ENCODE measurements around the gene SLC25A3. TPM values are rescaled to one million over a fixed set of nuclear protein-coding genes. Genes with fewer than 3 reads are reported as not detected.

Gene SLC25A3
- total and polyA plus RNA-seq, 9 of the 15 experiments (the other 6 are each of a cell fraction or from before 2014, with no cell fraction given): 264 to 766 (median 495) TPM

- TF ChIP-seq, protein P1, sequence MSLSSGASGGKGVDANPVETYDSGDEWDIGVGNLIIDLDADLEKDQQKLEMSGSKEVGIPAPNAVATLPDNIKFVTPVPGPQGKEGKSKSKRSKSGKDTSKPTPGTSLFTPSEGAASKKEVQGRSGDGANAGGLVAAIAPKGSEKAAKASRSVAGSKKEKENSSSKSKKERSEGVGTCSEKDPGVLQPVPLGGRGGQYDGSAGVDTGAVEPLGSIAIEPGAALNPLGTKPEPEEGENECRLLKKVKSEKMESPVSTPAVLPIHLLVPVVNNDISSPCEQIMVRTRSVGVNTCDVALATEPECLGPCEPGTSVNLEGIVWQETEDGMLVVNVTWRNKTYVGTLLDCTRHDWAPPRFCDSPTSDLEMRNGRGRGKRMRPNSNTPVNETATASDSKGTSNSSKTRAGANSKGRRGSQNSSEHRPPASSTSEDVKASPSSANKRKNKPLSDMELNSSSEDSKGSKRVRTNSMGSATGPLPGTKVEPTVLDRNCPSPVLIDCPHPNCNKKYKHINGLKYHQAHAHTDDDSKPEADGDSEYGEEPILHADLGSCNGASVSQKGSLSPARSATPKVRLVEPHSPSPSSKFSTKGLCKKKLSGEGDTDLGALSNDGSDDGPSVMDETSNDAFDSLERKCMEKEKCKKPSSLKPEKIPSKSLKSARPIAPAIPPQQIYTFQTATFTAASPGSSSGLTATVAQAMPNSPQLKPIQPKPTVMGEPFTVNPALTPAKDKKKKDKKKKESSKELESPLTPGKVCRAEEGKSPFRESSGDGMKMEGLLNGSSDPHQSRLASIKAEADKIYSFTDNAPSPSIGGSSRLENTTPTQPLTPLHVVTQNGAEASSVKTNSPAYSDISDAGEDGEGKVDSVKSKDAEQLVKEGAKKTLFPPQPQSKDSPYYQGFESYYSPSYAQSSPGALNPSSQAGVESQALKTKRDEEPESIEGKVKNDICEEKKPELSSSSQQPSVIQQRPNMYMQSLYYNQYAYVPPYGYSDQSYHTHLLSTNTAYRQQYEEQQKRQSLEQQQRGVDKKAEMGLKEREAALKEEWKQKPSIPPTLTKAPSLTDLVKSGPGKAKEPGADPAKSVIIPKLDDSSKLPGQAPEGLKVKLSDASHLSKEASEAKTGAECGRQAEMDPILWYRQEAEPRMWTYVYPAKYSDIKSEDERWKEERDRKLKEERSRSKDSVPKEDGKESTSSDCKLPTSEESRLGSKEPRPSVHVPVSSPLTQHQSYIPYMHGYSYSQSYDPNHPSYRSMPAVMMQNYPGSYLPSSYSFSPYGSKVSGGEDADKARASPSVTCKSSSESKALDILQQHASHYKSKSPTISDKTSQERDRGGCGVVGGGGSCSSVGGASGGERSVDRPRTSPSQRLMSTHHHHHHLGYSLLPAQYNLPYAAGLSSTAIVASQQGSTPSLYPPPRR (CRISPR knock-in tag; IDR thresholded peaks at IDR 0.05; ENCODE audit: borderline replicate concordance): no peak
- TF ChIP-seq CSDE1 (IDR thresholded peaks at IDR 0.05) (peak in 1 of 2 experiments; percentile 96; a peak in 2 of 4 replicates), ZNF75A (CRISPR knock-in tag; IDR thresholded peaks at IDR 0.05) (no peak), HNRNPL (IDR thresholded peaks at IDR 0.05; ENCODE audit: low read depth, low read length) (no peak)
These were observed at the start of gene SLC25A3 (continued) for GRCh38 chr12:98593351-98594049.

GRCh38 chr12:98543701-98544100 is 49.8 kb upstream of the SLC25A3 start:
- intact Hi-C loops (cut with micrococcal nuclease): no loop called here
- no peak for TF ChIP-seq ZFP30 (CRISPR knock-in tag; IDR thresholded peaks at IDR 0.05; ENCODE audit: borderline replicate concordance)
- TF ChIP-seq, protein P2, sequence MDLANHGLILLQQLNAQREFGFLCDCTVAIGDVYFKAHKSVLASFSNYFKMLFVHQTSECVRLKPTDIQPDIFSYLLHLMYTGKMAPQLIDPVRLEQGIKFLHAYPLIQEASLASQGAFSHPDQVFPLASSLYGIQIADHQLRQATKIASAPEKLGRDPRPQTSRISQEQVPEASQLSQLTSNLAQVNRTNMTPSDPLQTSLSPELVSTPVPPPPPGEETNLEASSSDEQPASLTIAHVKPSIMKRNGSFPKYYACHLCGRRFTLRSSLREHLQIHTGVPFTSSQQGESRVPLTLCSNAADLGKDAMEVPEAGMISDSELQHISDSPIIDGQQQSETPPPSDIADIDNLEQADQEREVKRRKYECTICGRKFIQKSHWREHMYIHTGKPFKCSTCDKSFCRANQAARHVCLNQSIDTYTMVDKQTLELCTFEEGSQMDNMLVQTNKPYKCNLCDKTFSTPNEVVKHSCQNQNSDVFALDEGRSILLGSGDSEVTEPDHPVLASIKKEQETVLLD (IDR thresholded peaks at IDR 0.05): no peak
- TF ChIP-seq EWSR1 (IDR thresholded peaks at IDR 0.05; ENCODE audit: borderline replicate concordance, low read depth, partially characterized antibody): no peak
- TF ChIP-seq MAFK (IDR thresholded peaks at IDR 0.05; ENCODE audit: low read length): no peak
- TF ChIP-seq, protein P3, sequence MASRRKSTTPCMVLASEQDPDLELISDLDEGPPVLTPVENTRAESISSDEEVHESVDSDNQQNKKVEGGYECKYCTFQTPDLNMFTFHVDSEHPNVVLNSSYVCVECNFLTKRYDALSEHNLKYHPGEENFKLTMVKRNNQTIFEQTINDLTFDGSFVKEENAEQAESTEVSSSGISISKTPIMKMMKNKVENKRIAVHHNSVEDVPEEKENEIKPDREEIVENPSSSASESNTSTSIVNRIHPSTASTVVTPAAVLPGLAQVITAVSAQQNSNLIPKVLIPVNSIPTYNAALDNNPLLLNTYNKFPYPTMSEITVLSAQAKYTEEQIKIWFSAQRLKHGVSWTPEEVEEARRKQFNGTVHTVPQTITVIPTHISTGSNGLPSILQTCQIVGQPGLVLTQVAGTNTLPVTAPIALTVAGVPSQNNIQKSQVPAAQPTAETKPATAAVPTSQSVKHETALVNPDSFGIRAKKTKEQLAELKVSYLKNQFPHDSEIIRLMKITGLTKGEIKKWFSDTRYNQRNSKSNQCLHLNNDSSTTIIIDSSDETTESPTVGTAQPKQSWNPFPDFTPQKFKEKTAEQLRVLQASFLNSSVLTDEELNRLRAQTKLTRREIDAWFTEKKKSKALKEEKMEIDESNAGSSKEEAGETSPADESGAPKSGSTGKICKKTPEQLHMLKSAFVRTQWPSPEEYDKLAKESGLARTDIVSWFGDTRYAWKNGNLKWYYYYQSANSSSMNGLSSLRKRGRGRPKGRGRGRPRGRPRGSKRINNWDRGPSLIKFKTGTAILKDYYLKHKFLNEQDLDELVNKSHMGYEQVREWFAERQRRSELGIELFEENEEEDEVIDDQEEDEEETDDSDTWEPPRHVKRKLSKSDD (conservative IDR thresholded peaks at IDR 0.05; ENCODE audit: low read length): no peak
- no peak for TF ChIP-seq ARID2 (IDR thresholded peaks at IDR 0.05)
- no peak for TF ChIP-seq HNRNPK (IDR thresholded peaks at IDR 0.05; ENCODE audit: low read depth, low read length, poor library complexity, severe bottlenecking)
- TF ChIP-seq XRCC5 (IDR thresholded peaks at IDR 0.05; ENCODE audit: low read depth, low read length): no peak

More at GRCh38 chr12:98543701-98544100, 49.8 kb upstream of the SLC25A3 start:
- H3K4me3 ChIP-seq: no peak overlapping the region
- ChIA-PET CTCF (ENCODE audit: low intra/inter-chr PET ratio) (no interaction called here), POLR2A (interaction anchor here (0.9 to 1.6 kb wide), 3 partner anchors 8 to 49 kb away, joined by 3 to 9 read pairs (median 6); no protein-coding TSS in a partner anchor)
- H3K4me2 ChIP-seq (ENCODE audit: insufficient read depth, low read length): no peak overlapping the region
- no peak overlapping the region for H3K27ac ChIP-seq (ENCODE audit: extremely low read depth, low read depth, low read length)
- H3K9me3 ChIP-seq (replicated peaks; ENCODE audit: control insufficient read depth, insufficient read depth, low read depth, low read length): no peaks in the 10 kb centered on the region; the same call in 1 of the 2 replicates
- no peaks in the 10 kb centered on the region for H4K20me1 ChIP-seq (replicated peaks; ENCODE audit: control insufficient read depth, insufficient read depth, low read length)
- peaks cover 91% of the 10 kb centered on the region for H3K36me3 ChIP-seq (ENCODE audit: control insufficient read depth, insufficient read depth, low read length)
- H3K27me3 ChIP-seq (ENCODE audit: control insufficient read depth in 2 of 2, insufficient read depth in 2 of 2, low read length in 2 of 2): no peaks in the 10 kb centered on the region
- in situ Hi-C loops (cut with MboI): no loop called here
- H3K79me2 ChIP-seq (ENCODE audit: control insufficient read depth, insufficient read depth, low read length): peaks cover 30% of the 10 kb centered on the region
- DNase-seq (ENCODE audit: extremely low read depth in 1 of 4, low spot score in 3 of 4) (no peak), FAIRE-seq (no peak), ATAC-seq (no peak)
- H3K9me1 ChIP-seq (ENCODE audit: control insufficient read depth, insufficient read depth, low read length): no peaks in the 10 kb centered on the region
- no peaks in the 10 kb centered on the region for H3K4me1 ChIP-seq (replicated peaks in 1 of 2; ENCODE audit: control insufficient read depth in 2 of 2, insufficient read depth in 2 of 2, low read length in 2 of 2)
- no peak overlapping the region for H3K9ac ChIP-seq (ENCODE audit: insufficient read depth in 1 of 2, low read depth in 2 of 2, low read length in 2 of 2)
- BruUV-seq (replicated peaks): no TSS peak
- no peak overlapping the region for H2AFZ ChIP-seq (ENCODE audit: low read depth, low read length)

All from K562 (cell line).